Pulmonary artery endothelial cell (primary cell): ENCODE results near the gene SCN3A. TPM values are rescaled to one million over a fixed set of nuclear protein-coding genes. Genes with fewer than 3 reads are reported as not detected.

Experiments
- DNase-seq: peaks from one replicate; pipeline ENCODE4 v3.0.0-alpha.2; 2011; ENCODE audit warnings: low read depth, low spot score
- total RNA-seq: library from RNA; depleted of rRNA; stranded (reverse); fragments of >200 nt; gene quantifications from 2 replicates; pipeline ENCODE4 v1.2.3, GENCODE V29; 2014

The SCN3A gene
- total RNA-seq, 1 donor from 2014 or later, result under 0.01 TPM

DNA sequence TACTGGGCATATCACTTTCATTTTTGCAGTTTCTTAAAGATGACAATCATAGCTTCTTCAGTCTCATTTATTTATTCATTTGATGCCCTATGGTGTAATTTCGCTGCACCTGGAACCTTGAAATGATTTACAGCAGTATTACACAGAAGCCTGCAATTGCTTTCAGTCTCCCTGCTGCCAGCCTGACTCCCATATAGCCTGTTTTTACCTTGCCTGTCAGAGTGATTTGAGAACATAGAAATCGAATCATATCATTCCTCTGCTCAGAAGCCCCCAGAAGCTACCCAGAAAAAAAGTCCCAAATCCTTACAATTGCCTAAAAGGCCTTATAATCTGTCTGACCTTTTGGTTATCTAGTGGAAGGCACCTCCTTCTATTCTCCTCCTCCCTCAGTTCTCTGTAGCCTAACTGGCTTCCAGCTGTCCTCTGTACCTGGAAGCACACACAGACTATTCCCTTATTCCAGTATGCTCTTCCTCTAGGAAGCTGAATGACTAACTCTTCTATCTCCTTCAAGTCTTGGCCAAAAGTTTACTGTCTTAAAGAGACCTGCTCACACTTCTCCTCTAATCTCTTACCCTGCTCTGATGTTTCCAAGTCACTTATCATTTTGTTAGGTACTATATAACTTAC lies 12.6 kb downstream of the SCN3A start:
- DNase-seq, result no peak

DNA sequence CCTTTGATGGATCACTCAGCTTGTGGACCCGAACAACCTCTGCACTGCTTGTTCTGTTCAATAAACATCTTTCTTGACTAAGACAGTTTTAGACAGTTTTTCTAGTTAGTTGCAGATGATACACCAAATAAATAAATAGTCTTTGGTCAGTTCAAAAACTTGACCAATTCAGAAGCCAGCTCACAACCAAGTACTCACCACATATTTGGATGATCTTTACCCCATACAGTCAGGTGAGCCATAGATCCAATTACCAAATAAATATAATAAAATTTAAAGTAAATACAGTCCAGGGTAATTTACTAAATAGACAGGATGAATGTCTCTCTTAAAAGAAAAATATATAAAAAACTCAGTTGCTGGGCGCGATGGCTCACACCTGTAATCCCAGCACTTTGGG lies 18.2 kb downstream of the SCN3A start:
- DNase-seq, result no peak

DNA sequence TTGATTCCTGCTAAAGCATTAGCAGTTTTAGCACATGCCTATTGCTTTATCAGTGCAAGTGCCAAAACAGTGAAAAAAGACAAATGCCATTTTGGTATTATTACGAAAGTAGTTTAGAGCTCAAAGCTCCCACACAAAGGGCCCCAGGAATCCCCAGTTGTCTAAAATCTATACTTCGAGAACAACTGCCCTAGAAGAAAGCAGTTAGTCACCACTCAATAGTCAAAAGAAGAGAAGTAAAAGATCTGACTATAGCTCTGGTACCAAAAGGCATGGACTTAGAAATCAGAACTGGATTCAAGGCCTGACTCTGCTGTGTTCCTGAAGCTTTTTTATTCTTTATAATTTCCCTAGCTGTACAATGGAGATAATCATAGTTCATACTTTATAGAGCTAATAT lies 21.8 kb downstream of the SCN3A start:
- no peak for DNase-seq

DNA sequence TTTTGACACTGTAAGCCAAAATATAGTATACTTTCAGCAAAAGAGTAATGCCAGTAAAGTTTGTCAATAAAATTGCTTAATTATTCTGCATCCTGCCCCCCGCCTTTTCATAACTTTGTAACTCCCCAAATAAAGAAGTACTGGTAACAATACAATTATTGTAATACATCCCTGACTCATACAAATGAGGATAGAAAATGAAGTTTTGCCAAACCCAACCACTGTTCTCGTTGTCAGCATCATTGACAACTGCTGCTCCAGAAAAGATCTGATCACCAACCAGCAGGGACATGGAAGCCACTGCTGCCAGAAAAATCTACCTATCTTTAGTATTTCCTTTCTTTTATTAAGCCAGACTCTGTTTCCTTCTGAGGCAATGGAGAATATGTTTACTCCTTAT lies 27.1 kb downstream of the SCN3A start:
- no peak for DNase-seq

DNA sequence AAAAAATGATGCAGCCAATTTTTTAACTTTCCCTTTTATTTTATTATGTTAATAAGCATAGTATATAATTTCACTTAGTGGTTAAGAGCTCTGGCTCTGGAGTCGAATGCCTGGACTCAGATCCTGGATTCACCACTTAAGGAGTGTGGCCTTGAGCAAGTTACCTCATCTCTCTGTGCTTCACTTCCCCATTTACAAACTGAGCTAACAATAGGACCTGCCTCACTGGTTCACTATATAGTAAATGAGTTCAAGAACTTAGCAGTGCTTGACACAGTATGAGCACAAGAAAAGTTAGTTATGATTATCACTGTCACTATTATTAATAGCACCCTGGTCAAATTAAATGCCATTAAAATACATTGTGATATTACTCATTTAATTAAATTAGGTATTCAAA lies 30.6 kb downstream of the SCN3A start:
- DNase-seq, result no peak

DNA sequence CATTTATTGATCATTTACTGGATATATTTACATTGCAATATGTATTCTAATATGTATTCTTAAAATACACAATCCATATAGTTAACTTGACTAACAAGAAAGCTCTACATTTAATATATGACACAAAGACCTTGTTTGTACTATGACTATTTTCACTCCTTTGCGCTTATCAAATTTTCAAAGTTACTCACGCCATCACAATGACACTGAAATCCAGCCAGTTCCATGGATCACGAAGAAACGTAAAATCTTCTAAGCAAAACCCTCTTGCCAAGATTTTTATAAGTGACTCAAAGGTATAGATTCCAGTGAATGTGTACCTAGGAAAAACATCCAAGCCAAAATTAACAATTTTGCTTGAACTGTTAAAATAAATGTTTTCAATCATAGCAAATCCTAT lies 39.6 kb downstream of the SCN3A start:
- DNase-seq, result no peak

DNA sequence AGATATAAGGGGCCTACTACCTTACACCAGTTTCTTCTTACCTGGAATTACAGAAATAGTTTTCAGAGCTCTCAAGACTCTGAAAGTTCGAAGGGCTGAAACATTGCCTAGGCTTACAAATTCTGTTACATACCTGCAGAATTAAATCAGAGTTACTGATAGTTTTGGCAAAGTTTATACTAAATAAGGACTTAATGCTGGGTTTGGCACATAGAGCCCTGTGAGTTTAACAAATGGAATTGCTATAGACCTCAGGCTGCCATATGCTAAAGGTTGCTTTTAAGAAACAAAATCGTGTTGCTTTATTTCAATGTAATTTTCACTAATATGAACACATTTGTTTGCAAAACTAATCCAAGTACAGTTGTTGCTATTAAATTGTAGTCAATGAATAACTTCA lies 40.1 kb downstream of the SCN3A start:
- DNase-seq, result no peak

DNA sequence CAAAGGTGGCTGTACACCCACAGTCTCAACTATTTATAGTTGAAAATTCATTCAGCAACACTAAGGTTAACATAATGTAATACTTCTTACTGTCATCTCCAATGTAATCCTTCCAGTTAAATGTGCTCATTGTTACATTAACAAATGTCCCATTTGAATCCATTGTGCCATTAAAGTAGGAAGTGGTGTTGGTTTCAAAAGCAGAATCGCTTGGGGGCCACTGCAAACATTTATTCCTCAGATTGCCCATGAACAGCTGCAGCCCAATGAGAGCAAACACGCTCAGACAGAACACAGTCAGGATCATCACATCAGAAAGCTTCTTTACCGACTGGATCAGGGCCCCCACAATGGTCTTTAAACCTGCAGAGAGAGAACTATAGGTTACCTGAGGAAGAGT lies 41.4 kb downstream of the SCN3A start:
- no peak for DNase-seq

DNA sequence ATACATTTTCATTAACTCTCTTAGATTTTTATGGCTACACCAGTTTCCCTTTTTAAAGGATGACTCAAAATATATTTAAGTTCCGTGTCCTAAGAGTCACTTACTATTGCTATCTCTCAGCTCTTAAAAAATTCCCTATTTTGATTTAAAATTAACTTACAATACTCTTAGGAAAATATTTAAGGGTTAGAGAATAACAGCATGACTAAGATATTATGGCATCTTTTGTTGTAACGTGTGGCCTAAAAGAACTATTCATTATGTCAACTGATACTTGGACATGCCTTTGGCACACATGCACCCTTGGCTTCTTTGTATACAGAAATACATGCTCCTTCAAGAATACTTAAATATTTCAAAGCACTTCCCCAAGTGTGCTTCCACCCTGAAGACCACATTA lies 42.3 kb downstream of the SCN3A start:
- no peak for DNase-seq

DNA sequence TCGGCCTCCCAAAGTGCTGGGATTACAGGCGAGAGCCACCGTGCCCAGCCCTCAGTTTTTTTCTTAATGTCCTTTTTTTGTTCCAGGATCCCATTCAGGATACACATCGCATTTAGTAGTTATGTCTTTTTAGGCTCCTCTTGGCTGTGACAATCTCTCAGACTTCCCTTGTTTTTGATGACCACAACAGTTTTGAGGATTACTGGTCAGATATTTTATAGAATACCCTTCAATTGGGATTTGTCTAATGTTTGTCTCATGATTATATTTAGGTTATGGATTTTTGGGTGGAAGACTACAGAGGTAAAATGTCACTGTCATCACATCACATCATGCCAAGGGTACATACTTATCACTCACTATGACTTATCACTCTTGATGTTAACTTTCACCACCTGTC lies 46.7 kb downstream of the SCN3A start:
- DNase-seq, result no peak

DNA sequence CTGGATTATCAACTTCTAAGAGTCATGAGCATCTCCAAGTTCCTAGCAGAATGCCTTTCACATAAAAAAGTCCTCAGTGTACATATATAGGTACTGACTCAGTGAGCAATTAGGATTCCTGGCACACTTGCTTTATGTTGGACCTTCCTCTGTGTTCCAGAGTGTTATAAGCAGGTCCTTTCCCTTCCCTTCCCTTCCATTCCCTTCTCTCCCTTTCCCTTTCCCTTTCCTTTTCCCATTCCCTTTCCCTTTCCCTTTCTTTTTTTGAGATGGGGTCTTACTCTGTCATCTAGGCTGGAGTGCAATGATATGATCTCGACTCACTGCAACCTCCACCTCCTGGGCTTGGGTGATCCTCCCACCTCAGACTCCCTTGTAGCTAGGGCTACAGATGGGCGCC lies 48.7 kb downstream of the SCN3A start:
- DNase-seq, result no peak

DNA sequence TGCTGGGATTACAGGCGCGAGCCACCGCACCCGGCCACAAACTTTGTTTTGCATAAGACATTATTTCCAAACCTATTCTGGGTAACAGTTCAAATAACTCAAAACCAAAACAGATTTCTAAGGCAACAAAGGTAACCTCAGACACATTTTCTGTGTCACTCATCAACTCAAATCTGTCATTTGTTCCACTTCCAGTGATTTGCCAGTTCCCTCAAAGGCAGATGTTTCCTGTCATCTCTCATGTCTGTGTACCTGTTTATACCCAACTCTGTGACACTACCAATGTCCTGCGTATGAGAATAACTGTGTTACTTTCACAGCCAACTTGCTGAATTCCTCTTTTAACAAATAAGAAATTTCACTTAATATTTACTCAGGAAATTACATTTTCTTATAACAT lies 54.4 kb downstream of the SCN3A start:
- no peak for DNase-seq

DNA sequence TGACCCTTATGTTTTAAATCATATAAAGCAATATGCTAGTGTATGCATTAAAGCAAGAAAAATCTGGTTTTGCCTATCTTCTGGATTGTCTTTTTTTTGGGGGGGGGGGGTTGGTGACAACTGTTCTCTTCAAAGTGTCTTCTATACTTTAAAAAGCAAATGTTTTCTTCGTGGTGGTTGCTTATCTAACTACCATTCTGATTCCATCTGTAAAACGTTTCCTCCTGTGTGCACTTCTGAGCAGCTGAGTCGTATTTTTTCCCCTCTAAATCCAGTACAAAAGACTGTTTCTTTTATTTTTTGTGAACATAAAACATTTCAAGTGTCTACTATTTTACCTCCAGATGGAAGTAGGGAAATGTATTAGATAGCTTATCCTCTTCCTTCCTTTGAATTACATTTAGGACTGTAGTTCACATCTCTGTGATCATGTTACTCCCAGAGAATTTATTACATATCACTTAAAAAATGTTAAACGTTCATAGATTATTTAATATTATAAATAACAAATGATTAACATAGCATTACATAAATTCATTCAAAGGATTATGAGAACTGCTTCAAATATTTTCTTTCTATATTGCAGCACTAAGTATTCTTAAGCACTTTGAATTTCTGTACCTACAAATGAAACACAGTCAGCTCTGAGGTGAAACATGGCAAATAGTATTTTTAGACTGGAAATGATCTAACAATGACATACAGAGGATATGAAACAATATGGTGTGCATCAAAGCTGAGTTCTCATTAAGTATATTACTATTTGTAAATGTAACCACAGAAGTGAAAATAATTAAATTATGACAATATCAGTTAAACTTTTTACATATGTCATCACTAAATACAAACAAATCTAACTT lies 56.4 kb downstream of the SCN3A start:
- DNase-seq, result no peak

DNA sequence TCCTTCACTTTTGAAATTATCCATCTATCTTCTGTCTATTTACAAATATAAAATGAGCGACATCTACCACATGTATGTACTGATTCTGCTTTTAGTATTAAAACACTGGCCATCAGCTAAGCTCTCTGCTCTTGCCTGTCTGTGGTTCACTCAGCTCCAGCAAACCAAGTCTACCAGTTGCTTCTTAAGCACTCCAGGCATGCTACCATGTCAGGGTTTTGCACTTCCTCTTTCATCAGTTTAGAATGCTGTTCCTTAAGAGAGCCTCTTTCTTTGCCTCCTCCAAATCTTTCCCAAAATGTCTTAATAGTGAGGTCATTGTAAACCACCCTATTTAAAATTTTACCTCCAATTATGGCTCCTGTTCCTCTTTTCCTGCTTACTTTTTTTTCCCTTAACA lies 59.5 kb downstream of the SCN3A start:
- DNase-seq, result no peak

DNA sequence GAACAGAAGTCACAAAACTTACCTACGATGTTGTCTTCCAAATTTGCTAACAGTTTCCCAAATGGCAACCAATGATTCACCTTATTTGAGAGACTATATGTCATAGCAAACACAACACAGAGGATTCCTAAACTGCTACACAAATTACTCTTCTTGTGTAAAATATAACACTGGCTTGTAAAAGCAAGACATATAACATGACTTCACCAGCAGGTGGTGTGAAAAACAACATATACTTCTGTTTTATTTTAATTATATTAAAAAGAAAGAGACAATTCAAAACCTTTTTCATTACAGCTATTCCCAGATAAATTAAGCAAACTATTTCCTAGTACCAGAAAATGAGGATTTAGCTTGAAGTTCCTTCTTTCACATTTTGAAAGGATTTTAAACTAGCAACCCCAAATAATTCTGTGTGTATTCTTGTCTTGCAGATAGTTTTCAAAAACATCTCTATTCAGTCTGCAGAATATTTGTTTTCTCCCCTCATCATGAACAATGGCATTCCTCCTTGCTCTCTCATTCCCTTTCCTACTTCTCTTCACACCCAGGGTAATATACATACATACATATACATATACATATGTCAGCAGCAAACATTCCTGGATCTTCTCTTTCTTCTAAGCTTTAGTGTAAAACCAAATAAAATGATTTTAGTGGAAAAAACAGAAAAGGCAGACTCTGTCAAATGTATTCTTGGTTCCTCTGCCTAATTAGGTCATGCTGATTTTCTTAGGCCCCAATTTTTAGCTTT lies 62.1 kb downstream of the SCN3A start:
- DNase-seq, result no peak

DNA sequence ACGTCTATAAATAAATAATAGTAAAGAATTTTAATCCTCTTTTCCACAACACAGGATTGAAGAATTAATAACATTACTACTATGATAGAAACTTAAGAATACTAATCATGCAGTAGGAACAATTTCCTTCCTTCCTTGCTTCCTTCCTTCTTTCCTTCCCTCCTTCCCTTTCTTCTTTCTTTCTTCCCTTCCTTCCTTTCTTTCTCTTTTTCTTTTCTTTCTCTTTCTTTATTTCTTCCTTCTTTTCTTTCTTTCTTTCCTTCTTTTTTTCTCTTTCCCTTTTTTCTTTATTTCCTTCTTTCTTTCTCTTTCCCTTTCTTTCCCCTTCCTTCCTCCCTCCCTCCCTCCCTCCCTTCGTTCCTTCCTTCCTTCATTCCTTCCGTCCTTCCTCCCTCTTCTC lies 77.6 kb downstream of the SCN3A start:
- DNase-seq, result no peak

DNA sequence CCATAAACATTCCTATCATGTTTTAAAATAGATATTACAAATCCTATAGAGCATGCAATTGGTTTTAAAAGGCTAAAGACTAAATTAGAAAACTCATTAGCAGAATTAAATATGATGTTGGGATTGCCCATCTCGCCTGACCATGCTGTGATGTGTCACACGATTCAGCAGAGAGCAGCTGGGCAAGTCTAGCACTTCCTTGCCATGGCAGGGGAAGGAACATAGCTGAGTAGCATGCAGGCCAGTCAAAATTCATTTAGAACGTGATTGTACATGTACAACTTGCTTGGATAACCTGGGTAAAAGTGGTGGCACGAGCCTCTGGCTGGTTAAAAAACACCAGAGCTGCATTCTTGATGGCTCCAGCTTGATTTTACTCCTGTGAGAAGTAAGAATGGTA lies 81.3 kb downstream of the SCN3A start:
- no peak for DNase-seq

DNA sequence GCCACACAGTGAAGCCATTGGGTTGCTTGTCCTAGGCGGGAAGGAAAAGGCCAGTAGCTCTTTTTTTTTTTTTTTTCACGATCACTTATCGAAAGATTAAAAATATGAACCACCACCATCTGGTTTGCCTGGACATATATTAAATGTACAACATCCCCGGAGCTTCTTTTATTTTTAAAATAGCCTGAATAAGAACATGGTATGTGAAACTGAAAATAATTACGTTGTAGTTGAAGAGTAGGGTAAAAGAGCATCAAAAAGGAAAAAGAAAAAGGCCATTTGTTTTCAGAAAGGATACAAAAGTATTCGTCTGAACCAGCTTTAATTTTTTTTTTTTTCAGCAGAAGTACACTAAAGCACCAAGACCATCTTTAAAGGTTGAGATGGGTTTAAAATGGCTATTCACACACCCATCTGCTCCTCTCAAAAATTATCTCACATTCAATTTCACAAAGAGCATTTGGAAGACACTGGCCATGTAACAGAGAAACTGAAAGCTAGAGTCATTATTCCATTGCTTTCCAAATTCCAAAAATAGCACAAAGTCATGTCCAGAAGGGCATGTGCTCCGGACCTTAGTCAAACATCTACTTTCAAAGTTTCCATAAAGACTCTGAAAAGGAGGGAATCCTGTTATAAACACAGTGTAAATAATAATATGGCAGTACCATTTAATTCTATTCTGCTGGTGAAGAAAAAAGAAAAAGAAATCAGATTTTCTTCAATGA lies 82.9 kb downstream of the SCN3A start:
- DNase-seq, result no peak

DNA sequence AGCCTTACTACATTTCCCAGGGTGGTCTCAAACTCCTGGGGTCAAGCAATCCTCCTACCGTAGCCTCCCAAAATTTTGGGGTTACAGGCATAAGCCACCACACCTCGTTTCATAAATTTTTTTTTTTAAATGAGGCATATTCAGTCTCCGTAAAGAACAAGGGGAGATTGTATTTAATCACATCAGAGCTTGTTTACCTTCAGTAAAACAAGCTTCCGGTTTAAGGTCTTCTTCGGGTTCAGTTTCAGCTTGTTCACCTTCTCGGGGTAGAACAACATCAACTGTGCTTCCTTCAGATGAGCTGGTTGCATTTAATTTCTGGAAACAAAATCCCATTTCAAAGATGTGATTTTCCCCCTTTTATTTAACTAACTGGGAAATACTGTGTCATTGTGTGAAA lies 88.6 kb downstream of the SCN3A start:
- no peak for DNase-seq

DNA sequence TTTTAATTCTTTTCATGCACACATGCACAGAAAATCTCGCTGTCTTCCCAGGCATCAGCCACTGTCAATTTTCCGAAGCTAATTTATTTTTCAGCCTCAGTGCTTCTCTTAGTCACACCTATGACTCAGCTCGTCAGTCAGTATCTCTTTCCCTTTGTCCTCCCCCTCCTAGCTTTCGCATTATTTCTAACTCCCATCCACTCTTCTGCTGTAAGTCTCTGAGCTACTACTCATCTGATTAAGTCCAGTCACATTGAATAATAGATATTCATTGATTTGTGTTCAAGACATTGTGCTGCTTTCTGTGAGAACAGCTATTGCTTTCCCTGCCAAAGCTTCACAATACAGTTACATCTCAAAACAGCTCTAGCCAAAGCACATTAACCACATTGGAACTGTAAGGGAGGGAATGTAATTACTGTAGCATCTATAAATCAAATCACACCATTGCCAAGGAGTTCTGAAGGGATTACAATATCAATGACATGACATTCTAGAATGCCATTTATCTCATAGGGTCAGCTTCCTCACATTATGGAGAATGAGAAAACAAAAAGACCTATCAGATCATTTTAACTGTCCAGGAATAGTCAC lies 89.4 kb downstream of the SCN3A start:
- no peak for DNase-seq

DNA sequence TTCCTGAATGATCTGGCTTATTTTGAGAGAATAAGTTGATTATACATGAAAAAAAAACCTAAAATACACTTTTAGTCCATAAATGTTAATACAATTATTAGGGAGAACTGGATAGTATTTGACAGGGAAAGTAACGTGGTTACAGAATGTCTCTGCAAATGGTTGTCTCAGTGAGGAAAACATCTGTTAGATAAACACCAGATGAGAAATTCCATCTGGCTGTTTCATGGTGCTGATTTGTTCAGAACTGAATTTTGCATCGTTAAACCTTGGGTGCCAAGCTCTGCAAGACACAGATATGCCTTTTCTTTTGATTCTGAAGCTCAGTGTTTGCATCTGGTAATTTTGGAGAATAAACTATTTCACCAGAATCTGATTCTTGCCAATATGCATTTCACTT lies 90.4 kb downstream of the SCN3A start:
- DNase-seq, result no peak
